Motor neuron (in vitro differentiated cells): ENCODE data around the gene UQCR11. TPM values are rescaled to one million over a fixed set of nuclear protein-coding genes. Genes with fewer than 3 reads are reported as not detected.

Experiments
- ATAC-seq, 8 experiments: fragments of 200-7000 bp; cut with Tn5 transposase; replicated peaks in 6 of 8; 2 replicates each; pipeline ENCODE4 v1.8.0; 2021; ENCODE audit warnings: mild to moderate bottlenecking in 8 of 8, moderate library complexity in 8 of 8
- H3K27ac ChIP-seq, 2 donors: fragments of 250-450 bp; sonication (Bioruptor Pico); 2 replicates each; pipeline ENCODE4 v1.9.0; 2021; ENCODE audit warnings: antibody characterized with exemption in 2 of 2, mild to moderate bottlenecking in 2 of 2, moderate library complexity in 1 of 2
- H3K4me1 ChIP-seq, 2 donors: fragments of 250-450 bp; sonication (Bioruptor Pico); replicated peaks in 1 of 2; 2 replicates each; pipeline ENCODE4 v1.6.1; 2021; ENCODE audit warnings: antibody characterized with exemption in 2 of 2, mild to moderate bottlenecking in 2 of 2, moderate library complexity in 1 of 2
- H3K4me3 ChIP-seq, 5 donors: fragments of 250-450 bp; sonication (Bioruptor Pico); 2 replicates each; pipeline ENCODE4 v1.9.0; 2021; ENCODE audit warnings: antibody characterized with exemption in 5 of 5, mild to moderate bottlenecking in 5 of 5, moderate library complexity in 4 of 5
- WGBS, 10 experiments: fragments of 450-650 bp; shearing (Covaris generic); methylation state at CpG; one replicate each; pipeline ENCODE4 v1.0.0; 2022; 5-methylcytosine and 5-hydroxymethylcytosine counted together
- in situ Hi-C, 9 experiments: fragments of 400-800 bp; cut with MboI; loops; one replicate each; pipeline ENCODE4 v1.15.0; 2021; ENCODE audit warnings: low sequenced_read_pairs in 9 of 9, low pct_unique_long_range_greater_than_20kb in 2 of 9; ENCODE audit not compliant: unreplicated experiment in 9 of 9
- total RNA-seq, 8 experiments: library from RNA; unstranded; fragments of 300-600 nt; gene quantifications; 2 replicates each; pipeline versions ENCODE4 v1.2.3 to v1.2.4, GENCODE V29; 2022

Gene UQCR11
- total RNA-seq, 8 experiments from 2014 or later = 92.4 to 219 (median 112) TPM

DNA sequence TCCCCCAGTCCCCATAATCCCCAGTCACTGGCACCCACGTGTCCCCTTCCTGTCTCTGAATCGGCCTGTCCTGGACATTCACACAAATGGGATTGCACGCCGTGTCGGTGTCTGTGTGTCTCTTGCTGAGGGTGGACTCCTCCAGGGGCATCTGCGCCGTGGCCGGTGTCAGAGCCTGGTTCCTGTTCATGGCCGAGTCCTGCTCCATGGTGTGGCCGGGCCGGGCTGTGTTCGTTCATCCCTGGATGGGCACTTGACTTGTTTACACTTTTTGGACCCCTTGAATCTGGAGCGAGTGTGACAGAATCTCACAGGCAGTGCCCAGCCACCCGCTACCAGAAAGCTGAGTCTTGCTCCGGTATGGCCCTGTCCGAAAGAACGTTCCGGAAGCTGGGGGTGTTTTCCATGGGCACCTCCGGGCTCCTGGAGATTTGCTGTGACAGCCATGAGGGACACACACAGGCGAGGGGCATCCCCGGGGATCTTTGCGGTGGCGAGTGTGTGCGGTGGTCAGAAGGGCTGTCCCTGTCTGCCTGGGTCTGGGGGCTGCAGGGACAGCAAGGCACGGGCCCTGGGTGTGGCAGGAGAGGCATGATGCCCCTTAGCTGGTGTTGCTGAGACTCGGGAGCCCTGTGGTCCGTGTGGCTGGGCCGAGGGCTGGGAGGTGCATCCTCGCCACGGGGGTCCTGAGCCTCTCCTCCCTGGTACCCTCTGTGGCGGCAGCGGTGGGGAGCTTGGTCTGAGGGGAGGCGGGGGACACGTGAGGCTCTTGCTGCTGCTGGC, 30.7 kb downstream of the UQCR11 start:
- Histone ChIP-seq H3K4me3 (no peak overlapping the region), H3K27ac (peak overlapping the region in 1 of 2 donors; percentile 55), H3K4me1 (no peaks in the 10 kb centered on the region)
- ATAC-seq = no peak
- 87 to 100% (median 94%) methylated on average over 2 to 7 of the region's 34 CpGs; no CpG with 5 or more reads in 5 of the 10 experiments for WGBS, 10 experiments
- in situ Hi-C loops = no loop called here

DNA sequence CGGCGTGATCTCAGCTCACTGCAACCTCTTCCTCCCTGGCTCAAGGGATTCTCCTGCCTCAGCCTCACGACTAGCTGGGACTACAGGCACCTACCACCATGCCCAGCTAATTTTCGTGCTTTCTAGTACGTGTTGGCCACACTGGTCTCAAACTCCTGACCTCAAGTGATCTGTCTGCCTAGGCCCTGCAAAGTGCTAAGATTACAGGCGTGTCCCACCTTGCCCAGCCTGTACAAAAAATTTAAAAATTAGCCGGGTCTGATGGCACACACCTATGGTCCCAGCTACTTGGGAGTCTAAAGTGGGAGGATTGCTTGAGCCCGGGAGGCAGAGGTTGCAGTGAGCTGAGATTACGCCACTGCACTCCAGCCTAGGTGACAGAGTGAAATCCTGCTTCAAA, 32.5 kb downstream of the UQCR11 start:
- WGBS, 10 experiments = 66 to 100% (median 87%) methylated on average over 1 to 6 of the region's 9 CpGs; no CpG with 5 or more reads in 4 of the 10 experiments
- ATAC-seq = no peak
- H3K4me1 ChIP-seq = peaks cover 0 to 4% of the 10 kb centered on the region in 2 donors
- no peak overlapping the region for H3K4me3 ChIP-seq
- H3K27ac ChIP-seq = no peak overlapping the region
- in situ Hi-C loops = no loop called here

DNA sequence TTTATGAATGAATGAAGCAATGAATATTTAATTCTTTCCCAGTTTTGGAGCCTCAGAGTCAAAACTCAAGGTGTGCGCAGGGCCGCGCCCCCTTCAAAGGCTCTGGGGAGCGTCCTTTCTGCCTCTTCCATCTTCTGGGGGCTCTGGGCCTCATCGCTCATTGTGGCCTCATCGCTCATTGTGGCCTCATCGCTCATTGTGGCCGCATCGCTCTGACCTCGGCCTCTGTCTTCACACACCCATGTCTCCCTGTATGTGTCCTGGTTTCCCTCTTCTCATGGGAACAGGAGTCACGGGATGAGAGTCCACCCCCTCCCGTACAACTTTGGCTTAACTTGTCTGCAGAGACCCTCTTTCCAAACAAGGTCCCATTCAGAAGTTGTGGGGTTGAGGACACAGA, 33.9 kb downstream of the UQCR11 start:
- WGBS, 10 experiments = 68 to 100% (median 87%) methylated on average over 1 to 9 of the region's 12 CpGs; no CpG with 5 or more reads in 4 of the 10 experiments
- Histone ChIP-seq H3K27ac (no peak overlapping the region), H3K4me1 (peaks cover 0 to 4% of the 10 kb centered on the region in 2 donors), H3K4me3 (no peak overlapping the region)
- ATAC-seq = no peak
- in situ Hi-C loops = no loop called here

DNA sequence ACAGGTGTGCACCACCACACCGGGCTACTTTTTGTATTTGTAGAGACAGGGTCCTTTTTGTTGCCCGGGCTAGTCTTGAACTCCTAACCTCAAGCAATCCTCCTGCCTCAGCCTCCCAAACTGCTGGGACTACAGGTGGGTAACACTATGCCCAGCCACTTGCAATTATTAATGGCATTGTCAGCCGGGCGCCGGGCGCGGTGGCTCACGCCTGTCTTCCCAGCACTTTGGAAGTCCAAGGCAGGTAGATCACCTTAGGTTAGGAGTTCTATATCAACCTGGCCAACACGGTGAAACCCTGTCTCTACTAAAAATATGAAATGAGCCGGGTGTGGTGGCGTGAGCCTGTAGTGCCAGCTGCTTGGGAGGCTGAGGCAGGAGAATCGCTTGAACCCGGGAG, 34.4 kb downstream of the UQCR11 start:
- no peak overlapping the region for H3K27ac ChIP-seq
- H3K4me1 ChIP-seq = peaks cover 0 to 5% of the 10 kb centered on the region in 2 donors
- no peak for ATAC-seq
- H3K4me3 ChIP-seq = no peak overlapping the region
- whole genome bisulfite sequencing, 10 experiments = 90 to 100% (median 98%) methylated on average over 1 to 10 of the region's 13 CpGs; no CpG with 5 or more reads in 4 of the 10 experiments
- in situ Hi-C loops = no loop called here

DNA sequence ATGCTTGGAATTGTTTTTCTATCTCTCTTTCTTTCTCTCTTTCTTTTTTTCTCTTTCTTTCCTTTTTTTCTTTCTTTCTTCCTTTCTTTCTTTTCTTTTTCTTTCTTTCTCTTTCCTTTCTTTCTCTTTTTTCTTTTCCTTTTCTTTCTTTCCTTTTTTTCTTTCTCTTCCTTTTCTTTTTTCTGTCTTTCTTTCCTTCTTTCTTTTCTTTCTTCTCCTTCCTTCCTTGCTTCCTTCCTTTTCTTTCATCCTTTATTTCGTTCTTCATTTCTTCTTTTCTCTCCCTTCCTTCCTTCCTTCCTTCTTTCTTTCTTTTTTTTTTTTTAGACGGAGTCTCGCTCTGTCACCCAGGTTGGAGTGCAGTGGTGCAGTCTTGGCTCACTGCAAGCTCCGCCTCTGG, 35.3 kb downstream of the UQCR11 start:
- peaks cover 7 to 13% of the 10 kb centered on the region in 2 donors for H3K4me1 ChIP-seq
- no peak overlapping the region for H3K27ac ChIP-seq
- H3K4me3 ChIP-seq = no peak overlapping the region
- in situ Hi-C loops = no loop called here
- no peak for ATAC-seq
- 59 to 95% (median 76%) methylated on average over 2 to 4 of the region's 4 CpGs for WGBS, 10 experiments

DNA sequence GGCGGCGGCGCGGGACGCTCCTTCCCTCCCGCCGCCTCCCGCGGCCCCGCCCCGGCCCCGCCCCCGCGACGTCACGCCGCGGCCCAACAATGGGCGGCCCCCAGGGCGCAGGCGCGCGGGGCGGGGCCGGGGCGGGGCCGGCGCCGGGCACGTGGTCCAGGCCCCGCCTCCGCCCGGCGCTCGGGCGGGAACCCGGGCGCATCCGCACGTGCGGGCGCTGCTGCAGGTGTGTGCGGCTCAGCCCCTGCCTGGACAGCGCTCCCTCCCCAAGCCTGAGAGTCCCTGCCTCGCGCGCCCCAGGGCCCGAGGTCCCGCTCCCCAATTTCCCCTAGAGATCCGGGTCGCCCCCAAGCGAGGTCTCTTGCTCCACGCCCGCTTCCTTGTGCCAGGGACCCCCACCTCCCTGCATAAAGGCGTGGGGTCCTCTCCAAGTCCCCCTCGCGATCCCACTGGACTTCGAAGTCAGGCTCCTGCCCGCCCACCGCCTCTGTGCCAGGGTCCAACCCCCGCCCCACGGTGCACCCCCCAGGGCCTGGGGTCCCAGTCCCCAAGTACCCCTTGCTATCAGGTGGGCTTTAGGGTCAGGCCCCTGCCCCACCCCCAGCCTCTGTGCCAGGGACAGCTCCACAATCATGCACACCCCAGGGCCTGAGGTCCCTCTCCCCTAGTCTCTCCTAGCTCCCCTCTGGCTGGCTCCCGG, 36.8 kb downstream of the UQCR11 start, which contains the start of gene MEX3D:
MEX3D (minus strand) TSS at position 6 of the 700 bp plus-strand sequence. CDS start 267 bp downstream, outside the sequence.
- H3K4me3 ChIP-seq = peak within 1 kb of the TSS; percentile 63 to 96 (median 89)
- in situ Hi-C loops = no loop called here
- peak within 1 kb of the TSS; percentile 91 to 99 for H3K27ac ChIP-seq
- no CpG with 5 or more reads among the region's 63 CpGs for WGBS, 10 experiments
- peaks cover 8 to 13% of the 10 kb centered on the region in 2 donors for H3K4me1 ChIP-seq
- peak; percentile 8 to 53 (median 25) for ATAC-seq

DNA sequence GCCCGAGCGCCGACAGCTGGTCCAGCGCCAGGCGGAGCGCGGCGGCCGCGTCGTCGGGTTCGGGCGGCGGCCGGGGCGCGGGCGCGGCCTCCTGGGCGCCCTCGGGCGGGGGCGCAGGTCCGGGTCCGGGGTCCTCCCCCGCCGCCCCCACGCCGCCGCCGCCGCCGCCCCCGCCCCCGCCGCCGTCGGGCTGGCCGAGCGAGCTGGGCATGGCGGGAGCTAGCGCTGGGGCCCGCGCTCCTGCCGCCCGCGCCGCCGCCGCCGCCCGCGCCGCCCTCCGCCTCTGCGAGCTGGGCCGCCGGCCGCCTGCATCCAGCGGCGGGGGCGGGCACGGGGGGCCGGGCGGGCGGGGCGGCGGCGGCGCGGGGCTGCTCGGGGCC, 37.4 kb downstream of the UQCR11 start:
- no CpG with 5 or more reads among the region's 73 CpGs for WGBS, 10 experiments
- Histone ChIP-seq H3K27ac (peak overlapping the region; percentile 91 to 99), H3K4me1 (peaks cover 8 to 13% of the 10 kb centered on the region in 2 donors), H3K4me3 (peak overlapping the region; percentile 63 to 96 (median 89))
- peak in 2 of 8 experiments; percentile 2 to 8 for ATAC-seq
- in situ Hi-C loops = no loop called here

DNA sequence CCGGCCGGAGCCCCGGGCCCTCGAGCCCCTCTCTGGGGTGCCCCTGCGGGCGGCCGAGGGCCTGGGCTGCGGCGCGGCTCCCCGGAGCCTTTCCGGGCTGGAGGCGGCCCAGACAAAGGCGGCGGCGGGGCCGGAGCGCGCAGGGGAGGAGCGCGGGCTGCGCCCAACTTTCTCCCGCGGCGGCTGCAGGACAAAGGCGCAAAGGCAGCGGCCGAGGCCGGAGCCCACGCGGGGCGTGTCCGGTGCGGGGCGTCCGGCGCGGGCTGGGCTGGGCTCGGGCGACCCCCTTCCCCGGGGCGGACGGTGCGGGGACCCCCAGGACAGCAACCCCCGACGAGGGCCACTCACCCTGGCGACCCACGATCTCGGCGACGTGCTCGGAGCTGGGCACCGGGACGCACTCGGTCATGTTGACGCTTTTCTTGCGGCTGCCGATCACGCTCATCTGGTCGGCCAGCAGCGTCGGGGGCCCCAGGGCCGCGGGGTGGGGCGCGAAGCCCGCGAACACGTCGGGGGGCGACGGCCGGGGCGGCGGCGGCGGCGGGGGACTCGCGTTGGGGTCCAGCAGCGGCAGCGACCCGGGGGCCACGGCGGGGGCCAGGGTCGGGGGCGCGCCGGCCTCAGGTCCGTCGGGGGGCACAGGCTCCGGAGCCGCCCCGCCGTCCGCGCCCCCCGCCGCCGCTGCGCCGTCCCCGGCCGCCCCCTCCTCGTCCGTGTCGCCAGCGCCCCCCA, 38.0 kb downstream of the UQCR11 start:
- Histone ChIP-seq H3K27ac (peak overlapping the region; percentile 91 to 99), H3K4me1 (peaks cover 8 to 13% of the 10 kb centered on the region in 2 donors), H3K4me3 (peak overlapping the region; percentile 63 to 96 (median 89))
- in situ Hi-C loops = no loop called here
- WGBS, 10 experiments = no CpG with 5 or more reads among the region's 108 CpGs
- ATAC-seq = peak in 3 of 8 experiments; percentile 49 to 58 (median 55)

DNA sequence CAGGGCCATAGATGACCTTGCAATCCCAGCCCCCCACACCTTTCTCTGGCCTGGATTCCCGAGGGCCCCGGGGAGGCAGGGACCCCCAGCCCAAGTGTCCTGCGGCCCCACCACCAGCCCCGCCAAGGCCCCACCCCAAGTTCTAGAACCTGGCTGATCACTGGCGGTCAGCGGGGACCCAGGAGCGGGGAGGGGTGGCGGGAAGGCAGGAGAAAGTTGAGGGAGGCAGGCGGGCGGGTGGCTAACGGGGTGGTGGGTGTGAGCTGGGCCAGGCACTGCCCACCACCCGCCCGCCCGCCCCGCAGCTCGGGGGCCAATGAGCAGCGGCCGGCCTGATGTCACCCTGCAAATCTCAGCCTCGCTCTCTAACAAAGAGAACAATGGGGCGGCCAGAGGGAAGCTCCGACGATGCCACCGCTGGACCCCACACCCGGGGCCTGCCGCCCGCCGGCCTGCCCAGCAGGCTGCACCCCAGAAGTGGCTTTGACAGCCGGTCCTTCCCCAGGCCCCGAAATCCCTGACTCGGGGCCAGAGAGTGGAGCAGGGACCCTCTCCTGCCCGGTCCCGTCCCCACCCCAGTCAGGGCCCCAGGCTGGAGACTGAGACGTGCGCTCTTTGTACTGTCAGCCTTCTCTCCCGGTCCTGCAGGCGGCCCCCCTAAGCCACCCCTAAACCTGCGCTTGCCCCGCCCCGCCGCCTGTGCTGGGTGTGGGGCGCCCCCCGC, 38.7 kb downstream of the UQCR11 start:
- H3K27ac ChIP-seq = peak overlapping the region; percentile 91 to 99
- peak; percentile 61 to 87 (median 86) for ATAC-seq
- peaks cover 8 to 13% of the 10 kb centered on the region in 2 donors for H3K4me1 ChIP-seq
- 10% methylated on average over 2 of the region's 42 CpGs; no CpG with 5 or more reads in 9 of the 10 experiments for WGBS, 10 experiments
- peak overlapping the region; percentile 63 to 96 (median 89) for H3K4me3 ChIP-seq
- in situ Hi-C loops = no loop called here

DNA sequence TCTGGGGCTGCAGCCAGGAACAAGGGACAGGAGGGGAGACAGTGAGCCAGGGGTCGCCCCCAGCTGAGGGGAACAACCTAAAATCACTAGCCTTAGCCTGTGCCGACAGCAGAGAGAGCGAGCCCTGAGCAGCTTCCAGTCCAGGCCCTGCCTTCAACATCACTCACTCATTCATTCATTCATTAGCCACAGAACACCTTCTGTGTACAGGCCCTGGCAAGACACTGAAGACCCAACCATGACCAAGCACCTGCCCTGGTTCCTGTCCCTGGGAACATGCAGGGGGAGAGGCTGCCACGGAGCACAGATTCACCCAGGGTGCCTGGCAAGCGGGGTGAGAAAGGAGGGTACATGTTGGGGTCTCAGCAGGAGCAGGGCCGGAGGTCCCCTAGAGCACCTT, 42.0 kb downstream of the UQCR11 start:
- no peak overlapping the region for H3K27ac ChIP-seq
- peaks cover 10 to 20% of the 10 kb centered on the region in 2 donors for H3K4me1 ChIP-seq
- in situ Hi-C loops = no loop called here
- H3K4me3 ChIP-seq = no peak overlapping the region
- 91 to 100% (median 100%) methylated on average over 1 to 6 of the region's 6 CpGs; no CpG with 5 or more reads in 7 of the 10 experiments for WGBS, 10 experiments
- ATAC-seq = no peak

DNA sequence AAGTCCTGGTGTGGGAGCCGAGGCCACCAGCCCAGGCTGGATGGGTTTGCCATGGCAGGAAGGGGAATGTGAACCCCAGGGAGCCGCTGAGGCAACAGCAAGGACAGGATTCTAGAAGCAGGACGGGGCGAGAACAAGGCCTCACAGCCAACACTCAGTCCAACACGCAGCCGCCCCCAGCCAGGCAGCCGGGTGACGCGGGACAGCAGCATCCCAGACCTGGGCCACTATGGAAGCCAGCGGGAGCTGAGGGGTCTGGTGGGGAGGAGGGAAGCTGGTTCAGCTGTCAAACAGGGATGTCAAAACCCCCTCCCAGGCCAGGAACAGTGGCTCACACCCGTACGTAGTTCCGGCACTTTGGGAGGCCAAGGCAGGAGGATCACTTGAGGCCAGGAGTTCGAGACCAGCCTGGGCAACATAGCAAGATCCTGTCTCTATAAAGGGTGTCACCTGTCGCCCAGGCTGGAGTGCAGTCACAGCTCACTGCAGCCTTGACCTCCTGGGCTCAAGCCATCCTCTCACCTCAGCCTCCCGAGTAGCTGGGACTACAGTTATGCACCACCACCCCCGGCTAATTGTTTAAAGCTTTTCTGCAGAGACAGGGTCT, 43.9 kb downstream of the UQCR11 start:
- ATAC-seq = no peak
- WGBS, 10 experiments = 67 to 100% (median 73%) methylated on average over 1 to 2 of the region's 17 CpGs; no CpG with 5 or more reads in 7 of the 10 experiments
- peaks cover 10 to 20% of the 10 kb centered on the region in 2 donors for H3K4me1 ChIP-seq
- H3K4me3 ChIP-seq = no peak overlapping the region
- no peak overlapping the region for H3K27ac ChIP-seq
- in situ Hi-C loops = no loop called here
